CD14-positive monocyte (primary cell): ENCODE data around the gene FOXA3. TPM values are rescaled to one million over a fixed set of nuclear protein-coding genes. Genes with fewer than 3 reads are reported as not detected.

Experiments
- DNase-seq, 3 donors: peaks; one replicate each; pipeline ENCODE4 v3.0.0-alpha.2; 2011 to 2022
- H2AFZ ChIP-seq: 2 replicates; pipeline ENCODE4 v1.6.0; 2012; ENCODE audit warnings: mild to moderate bottlenecking, low read depth, low read length, inconsistent platforms; ENCODE audit not compliant: insufficient read depth, poor library complexity, severe bottlenecking
- H3K27ac ChIP-seq, 2 donors: 1 replicate in 1 of 2; 2 replicates in 1 of 2; pipeline ENCODE4 v1.5.1; 2012 to 2013; ENCODE audit warnings: low read length in 2 of 2, control low read depth in 1 of 2, inconsistent platforms in 1 of 2, low read depth in 1 of 2, mild to moderate bottlenecking in 1 of 2
- H3K27me3 ChIP-seq, 2 donors: one replicate each; pipeline versions ENCODE4 v1.6.0 to v1.6.1; 2011 to 2013; ENCODE audit warnings: low read length in 2 of 2; ENCODE audit not compliant: control insufficient read depth in 2 of 2, insufficient read depth in 2 of 2
- H3K36me3 ChIP-seq, 2 donors: replicated peaks in 1 of 2; 1 replicate in 1 of 2; 2 replicates in 1 of 2; pipeline versions ENCODE4 v1.5.1 to v1.6.1; 2012 to 2013; ENCODE audit warnings: low read length in 2 of 2, control low read depth in 1 of 2, inconsistent platforms in 1 of 2, mild to moderate bottlenecking in 1 of 2; ENCODE audit not compliant: insufficient read depth in 2 of 2, control insufficient read depth in 1 of 2
- H3K4me1 ChIP-seq, 2 donors: 1 replicate in 1 of 2; 2 replicates in 1 of 2; pipeline versions ENCODE4 v1.5.1 to v1.6.1; 2012 to 2013; ENCODE audit warnings: low read length in 2 of 2, control low read depth in 1 of 2, inconsistent platforms in 1 of 2, mild to moderate bottlenecking in 1 of 2, moderate library complexity in 1 of 2; ENCODE audit not compliant: insufficient read depth in 2 of 2, control insufficient read depth in 1 of 2
- H3K4me2 ChIP-seq: replicated peaks from 2 replicates; pipeline ENCODE3; 2012; ENCODE audit warnings: low read length, moderate library complexity, mild to moderate bottlenecking; ENCODE audit not compliant: poor library complexity, severe bottlenecking; ENCODE audit errors: extremely low read depth
- H3K4me3 ChIP-seq, 3 experiments: fragments of 200-600 bp in 1 of 3; sonication (generic) in 1 of 3; replicated peaks in 1 of 3; 1 replicate in 2 of 3; 2 replicates in 1 of 3; pipeline ENCODE4 v1.5.1; 2011 to 2013; ENCODE audit warnings: low read length in 3 of 3, mild to moderate bottlenecking in 3 of 3, control low read depth in 2 of 3, low read depth in 2 of 3, inconsistent platforms in 1 of 3, moderate library complexity in 1 of 3
- H3K79me2 ChIP-seq: 2 replicates; pipeline ENCODE4 v1.6.0; 2012; ENCODE audit warnings: mild to moderate bottlenecking, control low read depth, inconsistent platforms, low read length, moderate library complexity; ENCODE audit not compliant: insufficient read depth
- H3K9ac ChIP-seq: 2 replicates; pipeline ENCODE4 v1.6.0; 2017; ENCODE audit warnings: low read length, mild to moderate bottlenecking; ENCODE audit not compliant: insufficient read depth, poor library complexity, severe bottlenecking
- H3K9me3 ChIP-seq, 2 donors: replicated peaks in 1 of 2; 1 replicate in 1 of 2; 2 replicates in 1 of 2; pipeline versions ENCODE4 v1.5.1 to v1.6.1; 2012 to 2013; ENCODE audit warnings: low read length in 2 of 2, control low read depth in 1 of 2; ENCODE audit not compliant: control insufficient read depth in 1 of 2, insufficient read depth in 1 of 2
- H4K20me1 ChIP-seq: 2 replicates; pipeline ENCODE4 v1.6.0; 2012; ENCODE audit warnings: mild to moderate bottlenecking, low read length, control low read depth, moderate library complexity; ENCODE audit not compliant: insufficient read depth
- H3K27ac Mint-ChIP-seq, 7 donors: one replicate each; pipeline ENCODE4 v1.8.0; 2020; ENCODE audit warnings: mild to moderate bottlenecking in 7 of 7, mixed read lengths in 7 of 7, moderate library complexity in 6 of 7, inconsistent platforms in 2 of 7
- H3K27me3 Mint-ChIP-seq, 3 donors: one replicate each; pipeline ENCODE4 v1.8.0; 2021 to 2022; ENCODE audit warnings: low read depth in 3 of 3, mild to moderate bottlenecking in 3 of 3, mixed read lengths in 3 of 3, moderate library complexity in 3 of 3, inconsistent platforms in 1 of 3
- H3K36me3 Mint-ChIP-seq, 2 donors: one replicate each; pipeline ENCODE4 v1.8.0; 2020; ENCODE audit warnings: mixed read lengths in 2 of 2, inconsistent platforms in 1 of 2, mild to moderate bottlenecking in 1 of 2
- H3K4me1 Mint-ChIP-seq: one replicate; pipeline ENCODE4 v1.8.0; 2020; ENCODE audit warnings: mild to moderate bottlenecking, mixed read lengths
- H3K4me3 Mint-ChIP-seq, 2 donors: one replicate each; pipeline ENCODE4 v1.8.0; 2020; ENCODE audit warnings: mild to moderate bottlenecking in 2 of 2, mixed read lengths in 2 of 2, moderate library complexity in 1 of 2
- H3K9me3 Mint-ChIP-seq, 7 donors: one replicate each; pipeline ENCODE4 v1.8.0; 2020 to 2022; ENCODE audit warnings: mixed read lengths in 7 of 7, mild to moderate bottlenecking in 6 of 7, moderate library complexity in 6 of 7, inconsistent platforms in 2 of 7
- CTCF ChIP-seq: fragments of 200-600 bp; IDR thresholded peaks from one replicate; pipeline ENCODE4 v1.8.0; 2022; ENCODE audit warnings: antibody characterized with exemption, mild to moderate bottlenecking
- WGBS: methylation state at CpG from one replicate; pipeline ENCODE4 v1.1.5; 2013; ENCODE audit warnings: missing lambda C conversion rate; ENCODE audit not compliant: insufficient coverage; 5-methylcytosine and 5-hydroxymethylcytosine counted together
- intact Hi-C, 2 donors: fragments of 100-400 bp; cut with micrococcal nuclease; formaldehyde crosslinking; loops; one replicate each; pipeline versions ENCODE4 v1.15.0 to v1.15.1; 2023
- polyA plus RNA-seq, 3 donors: library from polyadenylated mRNA; depleted of rRNA in 1 of 3; unstranded in 2 of 3; stranded (reverse) in 1 of 3; fragments of 300-500 nt in 2 of 3; fragments of >200 nt in 1 of 3; fragmentation: Illumina TruSeq in 2 of 3; gene quantifications; 1 replicate in 2 of 3; 2 replicates in 1 of 3; pipeline ENCODE4 v1.2.3, GENCODE V29; 2012 to 2021

The FOXA3 gene
- polyA plus RNA-seq, 3 donors: not detected

GRCh38 chr19:45878043-45878794, 14.1 kb downstream of the FOXA3 start:
- Mint-ChIP-seq H3K27ac (no peak overlapping the region), H3K4me1 (peaks cover 16% of the 10 kb centered on the region), H3K4me3 (peak overlapping the region in 1 of 2 donors; percentile 36), H3K36me3 (peaks cover 0 to 4% of the 10 kb centered on the region in 2 donors), H3K9me3 (peaks cover 0 to 10% (median 0%) of the 10 kb centered on the region in 7 donors), H3K27me3 (peaks cover 53 to 70% (median 59%) of the 10 kb centered on the region in 3 donors)
- no peak overlapping the region for H3K27ac ChIP-seq
- H3K4me3 ChIP-seq: no peak overlapping the region
- peaks cover 23 to 65% of the 10 kb centered on the region in 2 donors for H3K27me3 ChIP-seq
- TF ChIP-seq CTCF: no peak
- H3K36me3 ChIP-seq: no peaks in the 10 kb centered on the region
- intact Hi-C loops: no loop called here
- no peak overlapping the region for H3K9ac ChIP-seq
- peaks cover 11% of the 10 kb centered on the region for H4K20me1 ChIP-seq
- H3K9me3 ChIP-seq: no peaks in the 10 kb centered on the region
- WGBS: 76% methylated on average over 11 of the region's 11 CpGs
- no peaks in the 10 kb centered on the region for H3K79me2 ChIP-seq
- H3K4me2 ChIP-seq: no peak overlapping the region
- peak in 1 of 3 donors; percentile 22 for DNase-seq
- H2AFZ ChIP-seq: no peak overlapping the region
- peaks cover 10 to 14% of the 10 kb centered on the region in 2 donors for H3K4me1 ChIP-seq

GRCh38 chr19:45879055-45879454, 14.9 kb downstream of the FOXA3 start:
- H3K36me3 ChIP-seq: no peaks in the 10 kb centered on the region
- no peak overlapping the region for H3K4me2 ChIP-seq
- Mint-ChIP-seq H3K27ac (peak overlapping the region in 1 of 7 donors; percentile 58), H3K36me3 (peaks cover 0 to 4% of the 10 kb centered on the region in 2 donors), H3K27me3 (peaks cover 51 to 67% (median 58%) of the 10 kb centered on the region in 3 donors), H3K9me3 (peaks cover 0 to 12% (median 0%) of the 10 kb centered on the region in 7 donors), H3K4me3 (no peak overlapping the region), H3K4me1 (peaks cover 19% of the 10 kb centered on the region)
- H3K4me1 ChIP-seq: peaks cover 16 to 22% of the 10 kb centered on the region in 2 donors
- no peaks in the 10 kb centered on the region for H3K9me3 ChIP-seq
- no peak overlapping the region for H3K27ac ChIP-seq
- intact Hi-C loops: no loop called here
- no peak overlapping the region for H3K9ac ChIP-seq
- H2AFZ ChIP-seq: no peak overlapping the region
- no peak for DNase-seq
- H3K4me3 ChIP-seq: no peak overlapping the region
- H3K27me3 ChIP-seq: peaks cover 23 to 66% of the 10 kb centered on the region in 2 donors
- peaks cover 17% of the 10 kb centered on the region for H4K20me1 ChIP-seq
- no CpG with 5 or more reads among the region's 8 CpGs for WGBS
- TF ChIP-seq CTCF: no peak
- peaks cover 2% of the 10 kb centered on the region for H3K79me2 ChIP-seq
